HG03196 (cell line): ENCODE measurements around the gene PCDHGA6.
"Not testable (repeated sequence)": the region's sequence is repeated elsewhere in the genome, so short reads cannot be mapped to it uniquely, and the experiment has no call there.

Source experiments
- ATAC-seq: cut with Tn5 transposase; IDR thresholded peaks from one replicate; pipeline ENCODE4 v1.9.1; 2021; ENCODE audit not compliant: unreplicated experiment

The PCDHGA6 gene

GRCh38 chr5:141373673-141374317 is at the start of gene PCDHGA6:
PCDHGA6 (plus strand) TSS chr5:141373891; CDS start chr5:141374084, 193 bp downstream.
- no peak for ATAC-seq

- ATAC-seq, result no peak
Observed at GRCh38 chr5:141326088-141326854, 47.4 kb upstream of the PCDHGA6 start.

GRCh38 chr5:141328231-141328630 is 45.5 kb upstream of the PCDHGA6 start:
- ATAC-seq, result no peak

DNA sequence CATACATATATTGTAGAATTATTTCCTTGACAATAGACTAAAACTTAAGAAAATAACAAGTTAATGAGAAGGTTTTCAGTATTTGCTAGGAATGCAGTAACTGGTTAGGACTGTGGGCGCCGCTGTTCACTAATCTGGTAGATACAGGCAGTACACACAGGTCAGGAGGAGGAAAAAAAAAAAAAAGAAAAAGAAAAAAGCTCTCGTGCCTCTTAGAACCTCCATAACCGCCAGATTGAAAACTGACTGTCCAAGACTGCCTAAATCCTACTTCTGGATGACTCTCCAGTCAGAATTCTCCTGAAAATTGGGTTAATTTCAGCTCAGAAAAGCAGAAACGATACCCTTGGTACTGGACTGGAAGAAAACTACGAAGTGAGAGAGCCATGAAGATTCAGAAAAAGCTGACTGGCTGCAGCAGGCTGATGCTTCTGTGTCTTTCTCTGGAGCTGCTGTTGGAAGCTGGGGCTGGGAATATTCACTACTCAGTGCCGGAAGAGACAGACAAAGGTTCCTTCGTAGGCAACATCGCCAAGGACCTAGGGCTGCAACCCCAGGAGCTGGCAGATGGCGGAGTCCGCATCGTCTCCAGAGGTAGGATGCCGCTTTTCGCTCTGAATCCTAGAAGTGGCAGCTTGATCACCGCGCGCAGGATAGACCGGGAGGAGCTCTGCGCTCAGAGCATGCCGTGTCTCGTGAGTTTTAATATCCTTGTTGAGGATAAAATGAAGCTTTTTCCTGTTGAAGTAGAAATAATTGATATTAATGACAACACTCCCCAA is 43.2 kb upstream of the PCDHGA6 start, which contains the start of gene PCDHGA1:
TSS of gene PCDHGA1 (plus strand) at position 216 of the 782 bp plus-strand sequence.
- no peak for ATAC-seq

GRCh38 chr5:141332571-141332970 is 41.1 kb upstream of the PCDHGA6 start:
- ATAC-seq, result not testable (repeated sequence)

DNA sequence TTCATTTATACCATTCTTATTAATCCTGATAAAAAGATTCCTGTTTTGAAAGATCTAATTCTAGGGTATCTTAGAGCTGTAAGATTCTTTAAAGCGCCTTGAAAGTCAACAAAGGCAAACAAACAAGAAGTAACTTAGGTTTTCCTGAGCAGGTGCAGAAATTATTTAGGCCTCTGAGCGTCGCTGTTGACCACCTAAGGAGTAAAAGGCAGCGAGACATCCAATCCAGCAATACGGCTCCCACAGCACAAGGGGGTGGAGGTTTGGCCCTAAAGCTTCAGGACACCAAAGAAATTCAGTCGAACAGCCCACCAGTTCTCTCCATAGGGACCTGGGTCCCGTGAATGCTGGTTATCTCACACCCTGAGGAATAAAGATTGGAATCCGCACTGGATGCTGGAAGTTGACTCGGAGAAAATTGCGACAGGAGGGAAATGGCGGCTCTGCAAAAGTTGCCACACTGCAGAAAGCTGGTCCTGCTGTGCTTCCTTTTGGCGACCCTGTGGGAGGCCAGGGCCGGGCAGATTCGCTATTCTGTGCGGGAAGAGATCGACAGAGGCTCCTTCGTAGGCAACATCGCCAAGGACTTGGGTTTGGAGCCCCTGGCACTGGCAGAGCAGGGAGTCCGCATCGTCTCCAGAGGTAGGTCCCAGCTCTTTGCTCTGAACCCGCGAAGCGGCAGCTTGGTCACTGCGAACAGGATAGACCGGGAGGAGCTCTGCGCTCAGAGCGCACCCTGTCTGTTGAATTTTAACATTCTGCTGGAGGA is 35.0 kb upstream of the PCDHGA6 start, which contains the start of gene PCDHGA2:
TSS of gene PCDHGA2 (plus strand) at position 223 of the 769 bp plus-strand sequence.
- ATAC-seq, result no peak

DNA sequence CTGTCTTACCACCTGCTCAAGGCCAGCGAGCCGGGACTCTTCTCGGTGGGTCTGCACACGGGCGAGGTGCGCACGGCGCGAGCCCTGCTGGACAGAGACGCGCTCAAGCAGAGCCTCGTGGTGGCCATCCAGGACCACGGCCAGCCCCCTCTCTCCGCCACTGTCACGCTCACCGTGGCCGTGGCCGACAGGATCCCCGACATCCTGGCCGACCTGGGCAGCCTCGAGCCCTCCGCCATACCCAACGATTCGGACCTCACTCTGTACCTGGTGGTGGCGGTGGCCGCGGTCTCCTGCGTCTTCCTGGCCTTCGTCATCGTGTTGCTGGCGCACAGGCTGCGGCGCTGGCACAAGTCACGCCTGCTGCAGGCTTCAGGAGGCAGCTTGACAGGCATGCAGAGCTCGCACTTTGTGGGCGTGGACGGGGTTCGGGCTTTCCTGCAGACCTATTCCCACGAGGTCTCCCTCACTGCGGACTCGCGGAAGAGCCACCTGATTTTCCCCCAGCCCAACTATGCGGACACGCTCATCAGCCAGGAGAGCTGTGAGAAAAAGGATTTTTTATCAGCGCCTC is 32.8 kb upstream of the PCDHGA6 start:
- ATAC-seq, result not testable (repeated sequence)

GRCh38 chr5:141342773-141343172 is 30.9 kb upstream of the PCDHGA6 start:
- no peak for ATAC-seq

DNA sequence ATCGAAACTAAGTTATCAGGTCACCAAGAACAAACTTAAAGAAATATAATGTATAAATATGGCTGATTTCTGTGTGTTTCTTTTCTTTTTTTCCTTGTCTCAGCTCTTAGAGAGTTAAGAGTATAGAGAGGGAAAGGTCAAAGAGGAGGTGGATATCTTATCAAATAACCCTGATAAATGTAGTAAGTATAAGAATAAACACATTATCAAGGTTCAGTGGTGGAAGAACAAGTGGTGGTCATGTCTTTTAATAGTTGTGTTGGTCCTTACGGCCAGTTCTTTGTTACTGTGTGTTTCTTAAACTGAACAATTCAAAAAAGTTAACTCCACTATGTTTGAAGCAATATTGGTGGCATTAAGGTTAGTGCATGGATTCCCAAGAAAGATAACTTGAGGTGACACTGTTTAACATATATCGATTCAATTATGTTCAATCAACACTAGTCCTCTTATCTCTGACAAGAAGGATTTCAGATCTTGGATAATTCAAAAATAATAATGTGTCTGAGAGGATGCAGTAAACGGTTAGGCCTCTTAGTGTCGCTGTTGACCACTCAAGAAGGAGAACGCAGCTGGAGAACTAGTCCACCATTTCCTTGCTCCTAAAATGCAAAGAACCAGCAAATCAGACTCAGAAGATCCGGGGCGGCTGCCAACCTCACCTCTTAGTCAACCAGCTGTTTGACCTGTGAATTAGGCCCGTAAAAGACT is 30.3 kb upstream of the PCDHGA6 start, which contains the start of gene PCDHGA3:
TSS of gene PCDHGA3 (plus strand) at position 588 of the 711 bp plus-strand sequence. CDS start 205 bp downstream, outside the sequence.
- no peak for ATAC-seq

DNA sequence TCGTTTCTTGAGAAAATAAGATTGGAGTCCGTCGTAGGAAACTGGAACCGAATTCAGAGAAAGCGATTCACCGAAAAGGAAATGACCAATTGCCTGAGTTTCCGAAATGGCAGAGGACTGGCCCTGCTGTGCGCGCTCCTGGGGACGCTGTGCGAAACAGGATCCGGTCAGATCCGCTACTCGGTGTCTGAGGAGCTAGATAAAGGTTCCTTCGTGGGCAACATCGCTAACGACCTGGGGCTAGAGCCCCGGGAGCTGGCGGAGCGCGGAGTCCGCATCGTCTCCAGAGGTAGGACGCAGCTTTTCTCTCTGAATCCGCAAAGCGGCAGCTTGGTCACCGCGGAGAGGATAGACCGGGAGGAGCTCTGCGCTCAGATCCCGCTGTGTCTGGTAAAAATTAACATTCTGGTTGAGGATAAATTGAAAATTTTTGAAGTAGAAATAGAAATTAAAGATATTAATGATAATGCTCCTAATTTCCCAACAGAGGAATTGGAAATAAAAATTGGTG is 29.7 kb upstream of the PCDHGA6 start:
- ATAC-seq, result no peak

- ATAC-seq, result no peak
Observed at GRCh38 chr5:141345327-141345726, 28.4 kb upstream of the PCDHGA6 start.

GRCh38 chr5:141346017-141346416 is 27.7 kb upstream of the PCDHGA6 start:
- ATAC-seq, result not testable (repeated sequence)

GRCh38 chr5:141349917-141350619 is 23.6 kb upstream of the PCDHGA6 start, which contains the start of gene PCDHGB1:
PCDHGB1 (plus strand) TSS chr5:141350099; CDS start chr5:141350261, 162 bp downstream.
- no peak for ATAC-seq

DNA sequence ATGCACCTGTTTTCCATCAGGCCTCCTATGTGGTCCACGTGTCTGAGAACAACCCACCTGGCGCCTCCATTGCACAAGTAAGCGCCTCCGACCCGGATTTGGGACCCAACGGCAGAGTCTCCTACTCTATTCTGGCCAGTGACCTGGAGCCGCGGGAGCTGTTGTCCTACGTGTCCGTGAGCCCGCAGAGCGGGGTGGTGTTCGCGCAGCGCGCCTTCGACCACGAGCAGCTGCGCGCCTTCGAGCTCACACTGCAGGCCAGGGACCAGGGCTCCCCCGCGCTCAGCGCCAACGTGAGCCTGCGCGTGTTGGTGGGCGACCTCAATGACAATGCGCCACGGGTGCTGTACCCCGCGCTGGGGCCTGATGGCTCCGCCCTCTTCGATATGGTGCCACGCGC is 22.1 kb upstream of the PCDHGA6 start:
- no peak for ATAC-seq

DNA sequence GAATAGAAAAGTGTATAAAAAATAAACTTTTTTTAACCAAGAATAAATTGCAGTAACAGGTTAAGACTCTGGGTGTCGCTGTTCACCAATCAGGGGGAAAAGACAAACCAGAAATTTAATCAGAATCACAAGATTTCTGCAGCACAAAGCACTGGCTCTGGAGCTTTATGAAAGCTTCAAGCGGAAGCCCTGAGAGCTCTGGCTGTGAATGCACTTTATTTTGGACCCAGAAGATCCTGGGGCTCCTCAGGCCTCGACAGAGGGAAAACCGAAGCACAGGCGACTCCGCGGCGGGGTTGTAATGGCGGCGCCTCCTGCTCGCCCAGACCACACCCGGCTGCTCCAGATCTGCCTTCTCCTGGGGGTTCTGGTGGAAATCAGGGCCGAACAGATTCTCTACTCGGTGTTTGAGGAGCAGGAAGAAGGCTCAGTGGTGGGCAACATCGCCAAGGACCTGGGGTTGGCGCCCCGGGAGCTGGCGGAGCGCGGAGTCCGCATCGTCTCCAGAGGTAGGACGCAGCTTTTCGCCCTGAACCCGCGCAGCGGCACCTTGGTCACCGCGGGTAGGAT is 18.7 kb upstream of the PCDHGA6 start, which contains the start of gene PCDHGA4:
TSS of gene PCDHGA4 (plus strand) at position 122 of the 570 bp plus-strand sequence. CDS start at position 209, 87 bp downstream.
- ATAC-seq, result no peak

- no peak for ATAC-seq
Observed at GRCh38 chr5:141355641-141356040, 18.1 kb upstream of the PCDHGA6 start.

DNA sequence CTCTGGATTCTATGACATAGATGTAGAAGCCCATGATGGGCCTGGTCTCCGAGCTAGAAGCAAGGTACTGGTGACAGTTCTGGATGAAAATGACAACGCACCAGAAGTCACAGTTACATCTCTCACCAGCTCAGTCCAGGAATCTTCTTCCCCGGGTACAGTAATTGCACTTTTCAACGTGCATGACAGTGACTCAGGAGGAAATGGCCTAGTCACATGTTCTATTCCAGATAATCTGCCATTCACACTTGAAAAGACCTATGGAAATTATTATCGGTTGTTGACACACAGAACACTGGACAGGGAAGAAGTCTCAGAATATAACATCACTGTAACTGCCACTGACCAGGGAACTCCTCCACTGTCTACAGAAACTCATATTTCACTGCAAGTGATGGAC is 17.6 kb upstream of the PCDHGA6 start:
- ATAC-seq, result no peak

GRCh38 chr5:141356950-141357349 is 16.7 kb upstream of the PCDHGA6 start:
- ATAC-seq, result no peak
